ENCODE results near the gene SDHAF2.

- no peak for TF ChIP-seq SNAI2 (CRISPR knock-in tag; IDR thresholded peaks at IDR 0.05)
- TF ChIP-seq, protein P1, sequence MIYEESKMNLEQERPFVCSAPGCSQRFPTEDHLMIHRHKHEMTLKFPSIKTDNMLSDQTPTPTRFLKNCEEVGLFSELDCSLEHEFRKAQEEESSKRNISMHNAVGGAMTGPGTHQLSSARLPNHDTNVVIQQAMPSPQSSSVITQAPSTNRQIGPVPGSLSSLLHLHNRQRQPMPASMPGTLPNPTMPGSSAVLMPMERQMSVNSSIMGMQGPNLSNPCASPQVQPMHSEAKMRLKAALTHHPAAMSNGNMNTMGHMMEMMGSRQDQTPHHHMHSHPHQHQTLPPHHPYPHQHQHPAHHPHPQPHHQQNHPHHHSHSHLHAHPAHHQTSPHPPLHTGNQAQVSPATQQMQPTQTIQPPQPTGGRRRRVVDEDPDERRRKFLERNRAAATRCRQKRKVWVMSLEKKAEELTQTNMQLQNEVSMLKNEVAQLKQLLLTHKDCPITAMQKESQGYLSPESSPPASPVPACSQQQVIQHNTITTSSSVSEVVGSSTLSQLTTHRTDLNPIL (CRISPR knock-in tag; IDR thresholded peaks at IDR 0.05; ENCODE audit: low read depth): no peak
- no peak for TF ChIP-seq OSR1 (CRISPR knock-in tag; IDR thresholded peaks at IDR 0.05)
- no peak for TF ChIP-seq ARNTL (CRISPR knock-in tag; IDR thresholded peaks at IDR 0.05; ENCODE audit: borderline replicate concordance, low read depth)
- TF ChIP-seq GLIS3 (CRISPR knock-in tag; IDR thresholded peaks at IDR 0.05): no peak
- TF ChIP-seq ESRRG (CRISPR knock-in tag; IDR thresholded peaks at IDR 0.05): no peak
- TF ChIP-seq TCF4 (CRISPR knock-in tag; IDR thresholded peaks at IDR 0.05; ENCODE audit: borderline replicate concordance): no peak
- no peak for TF ChIP-seq RARB (CRISPR knock-in tag; IDR thresholded peaks at IDR 0.05)
- no peak for TF ChIP-seq ZFP3 (CRISPR knock-in tag; IDR thresholded peaks at IDR 0.05)
These were observed 50.5 kb downstream of the SDHAF2 start for GRCh38 chr11:61480261-61480993.

All from SK-N-SH treated with all-trans-retinoic acid at 6 μM for 48 hours (cell line).